C4-2B (cell line): ENCODE data around the gene COX7A2.

Source experiments
- CTCF ChIP-seq: fragments of 450-650 bp; conservative IDR thresholded peaks from 2 replicates; pipeline ENCODE4 v1.5.1; 2017; ENCODE audit warnings: mild to moderate bottlenecking
- ZFX ChIP-seq: fragments of 450-650 bp; IDR thresholded peaks from 2 replicates; pipeline ENCODE4 v1.6.1; 2017

GRCh38 chr6:75263401-75263750 lies 19.8 kb upstream of the COX7A2 start:
- TF ChIP-seq CTCF, result no peak
- TF ChIP-seq ZFX, result no peak
